GM18505 (cell line): ENCODE data around the gene SLC18A2.

ENCODE experiments used
- ATAC-seq: cut with Tn5 transposase; IDR thresholded peaks from one replicate; pipeline ENCODE4 v1.9.1; 2021; ENCODE audit not compliant: unreplicated experiment
- POLR2A ChIP-seq: IDR thresholded peaks from 4 replicates; pipeline ENCODE4 v1.6.1; 2011; ENCODE audit warnings: borderline replicate concordance; ENCODE audit not compliant: insufficient read depth, insufficient read length; ENCODE audit errors: extremely low read depth

Gene SLC18A2

GRCh38 chr10:117248750-117249465 is 8.0 kb downstream of the SLC18A2 start:
- ATAC-seq = no peak
- no peak for TF ChIP-seq POLR2A

DNA sequence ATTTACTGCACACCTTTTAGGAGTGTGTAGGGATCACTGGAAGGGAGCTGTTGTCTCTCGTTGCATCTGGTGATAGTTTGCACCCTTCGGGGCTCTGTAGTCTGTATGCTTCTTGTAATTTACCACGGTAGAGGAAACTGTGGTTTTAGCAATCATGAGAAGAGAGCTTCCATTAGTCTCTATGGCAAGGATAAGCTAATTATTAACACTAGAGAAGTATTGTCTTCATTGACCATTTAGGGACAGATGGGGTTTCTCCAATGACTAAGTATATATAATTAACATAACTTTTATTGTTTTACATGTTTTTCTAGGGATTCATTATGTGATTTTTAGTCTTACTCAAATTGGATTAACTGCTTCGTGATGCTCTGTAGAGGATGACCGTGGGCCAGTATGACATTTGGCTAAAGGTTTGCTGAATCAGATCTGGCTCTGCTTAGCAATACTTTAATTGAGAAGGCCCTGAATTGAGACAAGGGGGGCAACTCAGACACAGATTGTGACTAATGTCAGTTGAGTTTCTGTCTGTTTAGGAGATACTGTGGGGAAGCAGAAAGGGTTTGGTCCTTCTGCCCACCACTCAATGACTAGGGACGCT is 8.7 kb downstream of the SLC18A2 start:
- TF ChIP-seq POLR2A = no peak
- ATAC-seq = no peak

GRCh38 chr10:117250411-117250810 is 9.5 kb downstream of the SLC18A2 start:
- TF ChIP-seq POLR2A = no peak
- ATAC-seq = no peak

DNA sequence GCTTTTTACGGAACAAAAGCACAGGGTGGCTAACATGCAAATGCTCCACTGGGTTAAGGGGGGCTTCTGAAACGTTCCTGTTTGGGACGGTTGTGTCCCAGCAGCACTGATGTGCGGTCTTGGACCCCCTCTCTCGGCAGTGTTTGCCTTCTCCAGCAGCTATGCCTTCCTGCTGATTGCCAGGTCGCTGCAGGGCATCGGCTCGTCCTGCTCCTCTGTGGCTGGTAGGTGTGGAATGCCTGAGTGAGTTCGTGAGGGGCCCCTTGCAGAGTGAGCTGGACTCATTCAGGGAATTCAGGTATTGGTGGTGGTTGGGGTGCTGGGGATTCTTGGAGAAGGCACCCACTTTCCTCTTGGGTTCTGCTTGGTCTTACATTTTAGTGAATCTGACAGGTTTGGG is 13.0 kb downstream of the SLC18A2 start:
- ATAC-seq = no peak
- TF ChIP-seq POLR2A = no peak

DNA sequence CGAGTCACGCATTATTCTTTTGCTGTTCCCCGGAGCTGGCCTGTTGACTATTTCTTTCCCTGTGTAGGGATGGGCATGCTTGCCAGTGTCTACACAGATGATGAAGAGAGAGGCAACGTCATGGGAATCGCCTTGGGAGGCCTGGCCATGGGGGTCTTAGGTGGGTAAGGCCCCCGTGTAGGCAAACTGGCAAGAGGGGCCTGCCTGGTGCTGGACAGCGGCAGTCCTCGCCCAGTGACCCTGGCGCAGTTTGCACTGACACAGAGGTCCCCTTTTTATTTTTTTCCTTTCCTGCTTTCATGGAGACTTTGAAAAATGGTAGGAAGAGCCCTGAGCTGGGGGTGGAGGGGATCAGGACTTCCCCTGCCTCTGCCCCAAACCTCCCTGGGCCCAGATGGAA is 13.4 kb downstream of the SLC18A2 start:
- no peak for ATAC-seq
- no peak for TF ChIP-seq POLR2A

GRCh38 chr10:117254774-117255735 is 14.1 kb downstream of the SLC18A2 start:
- no peak for ATAC-seq
- TF ChIP-seq POLR2A = no peak

- no peak for ATAC-seq
- no peak for TF ChIP-seq POLR2A
Observed at GRCh38 chr10:117255835-117256460, 15.0 kb downstream of the SLC18A2 start.

DNA sequence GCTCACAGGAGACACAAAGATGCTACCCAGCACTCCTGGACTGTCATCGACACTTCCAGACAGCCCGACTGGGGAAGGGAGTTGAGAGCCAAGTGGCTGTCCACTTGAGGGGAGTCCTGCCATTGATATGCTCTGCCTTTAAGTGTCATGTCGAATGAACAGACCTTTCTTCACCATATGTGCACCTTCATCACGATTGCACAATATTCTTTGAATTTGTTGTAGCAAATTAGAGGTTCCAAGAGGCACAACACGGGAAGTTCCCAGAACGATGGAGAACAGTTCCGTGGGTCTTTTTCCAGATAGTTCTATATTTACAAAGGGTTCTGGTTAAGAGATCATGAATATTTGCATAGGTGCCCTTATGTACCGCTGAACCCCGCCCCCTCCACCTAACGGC is 16.0 kb downstream of the SLC18A2 start:
- TF ChIP-seq POLR2A = no peak
- ATAC-seq = no peak

DNA sequence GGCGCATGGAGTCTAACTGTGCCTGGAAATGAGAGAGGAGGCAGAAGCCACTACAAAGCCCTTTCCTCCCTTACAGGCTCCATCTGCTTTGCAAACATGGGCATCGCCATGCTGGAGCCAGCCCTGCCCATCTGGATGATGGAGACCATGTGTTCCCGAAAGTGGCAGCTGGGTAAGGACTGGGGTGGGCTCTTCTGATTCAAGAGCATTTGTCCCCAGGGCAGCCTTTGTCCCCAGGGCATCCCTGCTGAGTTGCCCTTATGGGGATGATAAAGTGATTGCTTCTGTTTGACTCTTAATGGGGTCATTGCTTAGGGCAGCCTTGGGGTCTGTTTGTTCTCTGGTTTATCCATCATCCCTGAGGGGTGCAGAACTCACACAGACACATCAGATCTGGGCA is 16.8 kb downstream of the SLC18A2 start:
- no peak for TF ChIP-seq POLR2A
- ATAC-seq = no peak

DNA sequence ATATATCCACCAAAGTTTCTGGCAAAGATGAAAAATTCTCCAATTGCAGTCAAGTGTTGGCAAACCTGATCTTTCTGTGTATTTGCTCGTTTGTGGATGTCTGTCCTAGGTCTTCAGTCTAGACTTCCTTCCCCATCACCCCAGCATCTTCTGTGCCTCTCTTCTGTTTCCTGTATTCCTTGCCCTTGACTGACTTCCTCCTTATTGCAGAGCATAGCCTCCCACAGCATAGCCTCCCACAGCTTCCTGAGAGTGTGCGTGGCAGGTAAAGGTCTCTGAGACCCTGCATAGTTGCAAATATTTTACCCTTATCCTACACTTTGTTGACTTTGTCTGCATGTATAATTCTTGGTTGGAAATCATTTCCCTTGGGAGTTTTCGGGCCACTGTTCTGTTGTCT is 18.4 kb downstream of the SLC18A2 start:
- ATAC-seq = no peak
- TF ChIP-seq POLR2A = no peak

GRCh38 chr10:117260084-117260483 is 19.2 kb downstream of the SLC18A2 start:
- ATAC-seq = no peak

GRCh38 chr10:117261501-117261900 is 20.6 kb downstream of the SLC18A2 start:
- ATAC-seq = no peak
- TF ChIP-seq POLR2A = no peak

More at GRCh38 chr10:117260084-117260483, 19.2 kb downstream of the SLC18A2 start:
- TF ChIP-seq POLR2A = no peak

GRCh38 chr10:117262291-117262902 is 21.5 kb downstream of the SLC18A2 start:
- no peak for TF ChIP-seq POLR2A
- ATAC-seq = no peak

- TF ChIP-seq POLR2A = no peak
- ATAC-seq = no peak
Observed at GRCh38 chr10:117262903-117263293, 22.0 kb downstream of the SLC18A2 start.

DNA sequence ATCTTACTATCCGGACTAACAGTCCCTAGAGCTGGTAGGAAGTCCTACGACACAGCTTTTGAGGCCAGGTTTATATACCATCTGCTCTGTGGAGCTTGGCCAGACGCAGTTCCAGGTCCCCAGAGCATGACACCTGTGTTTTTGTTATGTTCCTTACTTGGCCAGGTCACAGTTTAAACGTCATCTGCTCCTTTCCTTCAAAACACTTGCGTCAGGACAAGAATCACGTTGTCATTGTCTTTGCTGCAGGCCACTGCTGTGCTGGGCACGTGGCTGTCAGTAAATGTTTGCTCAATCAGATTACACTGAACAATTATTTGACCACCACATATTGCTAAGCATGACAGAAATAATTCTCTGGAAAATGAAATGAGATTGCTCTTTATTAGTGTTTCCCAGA is 23.9 kb downstream of the SLC18A2 start:
- no peak for ATAC-seq
- TF ChIP-seq POLR2A = no peak
